Measurements from ENCODE around the gene KLHL42. TPM values are rescaled to one million over a fixed set of nuclear protein-coding genes. Genes with fewer than 3 reads are reported as not detected.
A peak's percentile ranks its signal among the peaks of the same experiment; 100 is the strongest.

Gene KLHL42
- total RNA-seq, 1 experiment from 2014 or later = 21.5 TPM

- Histone ChIP-seq H3K9me2 (ENCODE audit: insufficient read depth) (no peaks in the 10 kb centered on the region), H2AFZ (ENCODE audit: low read depth, low read length, poor library complexity, severe bottlenecking) (no peak overlapping the region), H3K4me3 (replicated peaks in 1 of 2; ENCODE audit: low read depth in 1 of 2, low read length in 2 of 2) (no peak overlapping the region), H3K79me2 (ENCODE audit: insufficient read depth, low read length) (peaks cover 28% of the 10 kb centered on the region; the same call in 1 of the 2 replicates), H3K9me3 (ENCODE audit: control insufficient read depth in 1 of 2, insufficient read depth in 1 of 2, low read depth in 1 of 2, low read length in 2 of 2) (no peaks in the 10 kb centered on the region), H3K27me3 (ENCODE audit: insufficient read depth, low read length) (no peaks in the 10 kb centered on the region), H4K20me1 (ENCODE audit: insufficient read depth) (no peaks in the 10 kb centered on the region), H3K4me2 (ENCODE audit: low read length) (peak overlapping the region; percentile 31), H3K9ac (ENCODE audit: low read length) (no peak overlapping the region), H3K36me3 (ENCODE audit: control insufficient read depth in 1 of 2, insufficient read depth in 2 of 2, low read length in 2 of 2) (0 out of 4 replicates have a peak, but pooled peaks cover 0 to 7% of the 10 kb centered on the region in 2 experiments), H3K27ac (ENCODE audit: low read depth, low read length) (peak overlapping the region; percentile 41), H3K4me1 (ENCODE audit: control insufficient read depth in 1 of 2, insufficient read depth in 2 of 2, low read length in 2 of 2) (peaks cover 37% of the 10 kb centered on the region in 2 experiments)
- no peak for TF ChIP-seq EZH2phosphoT487 (IDR thresholded peaks at IDR 0.05; ENCODE audit: borderline replicate concordance)
- 0 out of 2 replicates have a peak, but pooled peaks have one; percentile 25 for TF ChIP-seq FOSL1 (IDR thresholded peaks at IDR 0.05; ENCODE audit: low read depth)
- TF ChIP-seq JUND (IDR thresholded peaks at IDR 0.05) = 0 out of 2 replicates have a peak, but pooled peaks have one; percentile 17
- CTCF ChIA-PET = interaction anchor here (1.1 kb wide), 1 partner anchor 93 kb away, joined by 3 read pairs; no protein-coding TSS in a partner anchor
- BruUV-seq (replicated peaks) = no TSS peak
- RAD21 ChIA-PET (ENCODE audit: low non-redundant PET in 1 of 2, low total read pairs in 2 of 2, uncharacterized antibody in 2 of 2, unreplicated experiment in 2 of 2) = no interaction called here
- POLR2A ChIA-PET = no interaction called here
- ATAC-seq (no peak), DNase-seq (ENCODE audit: low read depth, low spot score) (no peak)
- intact Hi-C loops (cut with micrococcal nuclease) = no loop called here
Observed at GRCh38 chr12:27747111-27747820, 32.8 kb upstream of the KLHL42 start.

DNA sequence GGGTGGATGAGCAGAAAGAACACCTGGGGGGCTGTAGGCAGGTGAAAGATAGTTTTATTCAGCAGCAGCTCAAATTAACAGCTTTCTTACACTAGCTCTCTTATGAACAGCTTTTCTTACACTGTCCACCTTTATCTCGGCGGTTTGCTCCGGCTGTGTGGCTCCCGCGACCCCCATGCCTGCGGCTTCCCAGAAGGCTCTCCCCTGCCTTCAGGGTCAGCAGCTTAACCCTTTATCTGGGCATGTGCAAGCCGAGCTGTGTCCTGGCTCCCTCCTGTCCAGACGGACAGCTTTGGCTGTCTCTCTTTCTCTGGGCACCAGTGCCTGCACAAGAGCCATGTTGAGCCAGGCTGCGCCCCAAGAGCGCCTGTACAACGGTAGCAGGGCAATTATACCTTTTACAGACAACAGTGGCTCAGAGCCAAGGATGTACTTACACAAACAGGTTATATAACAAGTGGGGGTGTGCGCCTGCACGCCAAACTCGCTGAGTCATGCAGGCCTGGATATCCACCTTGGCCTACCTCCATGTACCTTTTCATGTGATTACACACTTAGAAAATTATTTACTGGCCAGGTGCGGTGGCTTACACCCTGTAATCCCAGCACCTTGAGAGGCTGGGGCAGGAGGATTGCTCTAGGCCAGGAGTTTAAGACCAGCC is 28.5 kb upstream of the KLHL42 start:
- Histone ChIP-seq H3K4me1 (ENCODE audit: control insufficient read depth in 1 of 2, insufficient read depth in 2 of 2, low read length in 2 of 2) (peaks cover 48 to 50% of the 10 kb centered on the region in 2 experiments), H3K9ac (ENCODE audit: low read length) (peak overlapping the region; percentile 47), H2AFZ (ENCODE audit: low read depth, low read length, poor library complexity, severe bottlenecking) (no peak overlapping the region), H3K27me3 (ENCODE audit: insufficient read depth, low read length) (no peaks in the 10 kb centered on the region), H3K27ac (ENCODE audit: low read depth, low read length) (peak overlapping the region; percentile 74), H3K9me2 (ENCODE audit: insufficient read depth) (no peaks in the 10 kb centered on the region), H4K20me1 (ENCODE audit: insufficient read depth) (no peaks in the 10 kb centered on the region), H3K9me3 (ENCODE audit: control insufficient read depth in 1 of 2, insufficient read depth in 1 of 2, low read depth in 1 of 2, low read length in 2 of 2) (no peaks in the 10 kb centered on the region), H3K36me3 (ENCODE audit: control insufficient read depth in 1 of 2, insufficient read depth in 2 of 2, low read length in 2 of 2) (peaks cover 3 to 12% of the 10 kb centered on the region in 2 experiments; a peak in 3 of 4 replicates), H3K4me2 (ENCODE audit: low read length) (peak overlapping the region; percentile 72), H3K79me2 (ENCODE audit: insufficient read depth, low read length) (peaks cover 37% of the 10 kb centered on the region), H3K4me3 (replicated peaks in 1 of 2; ENCODE audit: low read depth in 1 of 2, low read length in 2 of 2) (peak overlapping the region in 1 of 2 experiments; percentile 27; a peak in 2 of 4 replicates)
- RAD21 ChIA-PET (ENCODE audit: low non-redundant PET in 1 of 2, low total read pairs in 2 of 2, uncharacterized antibody in 2 of 2, unreplicated experiment in 2 of 2) = interaction anchor here in 1 of 2 experiments (0.7 kb wide), 1 partner anchor 189 kb away, joined by 3 read pairs; no protein-coding TSS in a partner anchor
- POLR2A ChIA-PET = interaction anchor here (1.1 to 1.5 kb wide), 2 partner anchors 12 to 49 kb away, joined by 3 read pairs; no protein-coding TSS in a partner anchor
- CTCF ChIA-PET = interaction anchor here (1.3 kb wide), 1 partner anchor 1121 kb away, joined by 3 read pairs; no protein-coding TSS in a partner anchor
- ATAC-seq (peak; percentile 85), DNase-seq (ENCODE audit: low read depth, low spot score) (peak; percentile 77)
- BruUV-seq (replicated peaks) = no TSS peak
- intact Hi-C loops (cut with micrococcal nuclease) = no loop called here
- TF ChIP-seq YY1 (IDR thresholded peaks at IDR 0.05; ENCODE audit: extremely low read depth, insufficient replicate concordance, low read depth, low read length) (peak; percentile 5), SIN3A (IDR thresholded peaks at IDR 0.05; ENCODE audit: low read depth) (no peak), CBX3 (IDR thresholded peaks at IDR 0.05; ENCODE audit: low read depth) (peak; percentile 84), ATF3 (IDR thresholded peaks at IDR 0.05) (no peak), EZH2phosphoT487 (IDR thresholded peaks at IDR 0.05; ENCODE audit: borderline replicate concordance) (no peak), POLR2A (IDR thresholded peaks at IDR 0.05; ENCODE audit: borderline replicate concordance, extremely low read depth, insufficient read depth, insufficient read length) (no peak), POLR2AphosphoS5 (IDR thresholded peaks at IDR 0.05; ENCODE audit: low read depth, low read length) (peak; percentile 49; the same call in 1 of the 2 replicates), FOSL1 (IDR thresholded peaks at IDR 0.05; ENCODE audit: low read depth) (peak; percentile 73), TCF7L2 (IDR thresholded peaks at IDR 0.05; ENCODE audit: borderline replicate concordance, extremely low read depth, insufficient read depth, insufficient read length) (no peak), EZH2 (IDR thresholded peaks at IDR 0.05) (no peak), ZNF274 (IDR thresholded peaks at IDR 0.05; ENCODE audit: low read depth, low read length) (no peak), EGR1 (IDR thresholded peaks at IDR 0.05; ENCODE audit: low read depth) (peak; percentile 74), ELF1 (IDR thresholded peaks at IDR 0.05; ENCODE audit: borderline replicate concordance, low read depth) (no peak)
- TF ChIP-seq, protein P1, sequence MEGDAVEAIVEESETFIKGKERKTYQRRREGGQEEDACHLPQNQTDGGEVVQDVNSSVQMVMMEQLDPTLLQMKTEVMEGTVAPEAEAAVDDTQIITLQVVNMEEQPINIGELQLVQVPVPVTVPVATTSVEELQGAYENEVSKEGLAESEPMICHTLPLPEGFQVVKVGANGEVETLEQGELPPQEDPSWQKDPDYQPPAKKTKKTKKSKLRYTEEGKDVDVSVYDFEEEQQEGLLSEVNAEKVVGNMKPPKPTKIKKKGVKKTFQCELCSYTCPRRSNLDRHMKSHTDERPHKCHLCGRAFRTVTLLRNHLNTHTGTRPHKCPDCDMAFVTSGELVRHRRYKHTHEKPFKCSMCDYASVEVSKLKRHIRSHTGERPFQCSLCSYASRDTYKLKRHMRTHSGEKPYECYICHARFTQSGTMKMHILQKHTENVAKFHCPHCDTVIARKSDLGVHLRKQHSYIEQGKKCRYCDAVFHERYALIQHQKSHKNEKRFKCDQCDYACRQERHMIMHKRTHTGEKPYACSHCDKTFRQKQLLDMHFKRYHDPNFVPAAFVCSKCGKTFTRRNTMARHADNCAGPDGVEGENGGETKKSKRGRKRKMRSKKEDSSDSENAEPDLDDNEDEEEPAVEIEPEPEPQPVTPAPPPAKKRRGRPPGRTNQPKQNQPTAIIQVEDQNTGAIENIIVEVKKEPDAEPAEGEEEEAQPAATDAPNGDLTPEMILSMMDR (IDR thresholded peaks at IDR 0.05 in 2 of 3, conservative IDR thresholded peaks at IDR 0.05 in 1 of 3; ENCODE audit: borderline replicate concordance in 1 of 3, insufficient read depth in 1 of 3, low read depth in 2 of 3, low read length in 2 of 3) = no peak

Measured in HCT116 (cell line).